Measurements from ENCODE around the gene SLC7A4. TPM values are rescaled to one million over a fixed set of nuclear protein-coding genes. Genes with fewer than 3 reads are reported as not detected.

SLC7A4 gene
- total and polyA plus RNA-seq, 10 of the 15 experiments (the other 5 are each of a cell fraction or from before 2014, with no cell fraction given) = 0.06 to 0.25 (median 0.14) TPM; not detected in 6

DNA sequence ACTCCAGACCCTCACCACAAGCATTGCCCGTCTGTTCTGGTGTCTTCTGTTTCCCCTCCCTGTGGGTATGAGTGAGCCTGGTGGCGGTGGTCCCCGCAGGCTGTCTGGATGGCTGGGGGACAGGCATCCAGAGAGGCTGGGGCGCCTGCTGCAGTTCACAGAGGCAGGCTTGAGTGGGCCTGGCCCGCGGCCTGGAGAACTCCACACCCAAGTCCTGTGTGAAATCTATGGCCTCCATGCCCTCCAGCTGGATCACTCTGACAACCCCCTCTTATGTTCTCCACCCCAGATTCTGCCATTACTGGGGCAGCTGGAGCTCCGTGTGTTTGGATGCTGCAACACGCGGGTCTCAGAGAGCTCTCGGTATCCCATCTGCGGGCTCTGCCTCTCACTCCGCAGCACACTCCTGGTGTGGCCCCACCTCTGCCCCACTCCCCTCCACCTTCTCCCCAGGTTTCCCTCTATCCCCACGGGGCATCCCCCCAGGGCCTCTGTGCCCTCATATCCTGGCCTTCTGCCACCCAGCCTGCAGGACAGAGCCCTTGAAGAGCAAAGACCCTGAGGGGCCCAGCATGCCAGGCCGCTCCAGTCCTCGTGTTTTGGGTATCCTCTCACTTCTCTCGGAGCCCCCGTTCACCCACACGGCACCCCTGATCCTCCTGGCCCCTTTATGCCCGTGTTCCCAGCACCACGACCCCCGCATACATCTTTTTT, 44.7 kb upstream of the SLC7A4 start:
- in situ Hi-C loops (cut with MboI) (no loop called here), intact Hi-C loops (cut with micrococcal nuclease; ENCODE audit: unreplicated experiment) (no loop called here)
- Histone ChIP-seq H3K9ac (ENCODE audit: control insufficient read depth, insufficient read depth, low read length) (no peak overlapping the region), H4K20me1 (ENCODE audit: control insufficient read depth, insufficient read depth) (no peaks in the 10 kb centered on the region), H3K4me1 (ENCODE audit: control insufficient read depth, insufficient read depth, low read length) (no peaks in the 10 kb centered on the region), H3K36me3 (ENCODE audit: control insufficient read depth in 2 of 2, insufficient read depth in 2 of 2, low read length in 1 of 2) (no peaks in the 10 kb centered on the region), H3K9me3 (replicated peaks; ENCODE audit: control insufficient read depth, insufficient read depth, low read length) (no peaks in the 10 kb centered on the region), H3K4me2 (ENCODE audit: control insufficient read depth, insufficient read depth) (no peak overlapping the region), H3K79me2 (ENCODE audit: control insufficient read depth, insufficient read depth, low read length) (no peaks in the 10 kb centered on the region), H3K27me3 (replicated peaks in 1 of 2; ENCODE audit: control insufficient read depth in 2 of 2, insufficient read depth in 2 of 2, low read length in 1 of 2) (no peaks in the 10 kb centered on the region; a peak in 2 of 4 replicates), H3K27ac (ENCODE audit: control insufficient read depth, insufficient read depth) (no peak overlapping the region), H3K4me3 (no peak overlapping the region), H2AFZ (ENCODE audit: control insufficient read depth, low read depth, low read length) (no peak overlapping the region)
- ATAC-seq (no peak), DNase-seq (ENCODE audit: low read depth, low spot score) (no peak), FAIRE-seq (no peak)
- RAD21 ChIA-PET (ENCODE audit: unreplicated experiment) = no interaction called here
- CTCF ChIA-PET = no interaction called here
- no TSS peak for BruUV-seq (replicated peaks)
- POLR2A ChIA-PET = no interaction called here
- 68% methylated on average over 20 of the region's 21 CpGs for WGBS (ENCODE audit: insufficient coverage, insufficient replicate concordance, low lambda C conversion rate, missing lambda C conversion rate)
- SMC1A ChIA-PET (ENCODE audit: uncharacterized antibody, unreplicated experiment) = no interaction called here
- TF ChIP-seq TBL1XR1 (IDR thresholded peaks at IDR 0.05; ENCODE audit: low read depth, low read length) (no peak), RBBP5 (conservative IDR thresholded peaks at IDR 0.05) (no peak), BHLHE40 (IDR thresholded peaks at IDR 0.05; ENCODE audit: borderline replicate concordance in 1 of 2, low read depth in 2 of 2, low read length in 1 of 2) (no peak), CREM (IDR thresholded peaks at IDR 0.05; ENCODE audit: low read depth) (no peak), SMAD1 (IDR thresholded peaks at IDR 0.05; ENCODE audit: low read depth, partially characterized antibody) (no peak), NR2C2 (IDR thresholded peaks at IDR 0.05; ENCODE audit: borderline replicate concordance, control insufficient read depth, insufficient read length, low read depth) (no peak), ZNF384 (IDR thresholded peaks at IDR 0.05; ENCODE audit: borderline replicate concordance, low read depth, low read length) (no peak), CREB1 (IDR thresholded peaks at IDR 0.05; ENCODE audit: low read depth) (no peak), SMARCA5 (IDR thresholded peaks at IDR 0.05) (no peak), FOXK2 (IDR thresholded peaks at IDR 0.05) (no peak), NR2F1 (conservative IDR thresholded peaks at IDR 0.05) (no peak), HCFC1 (IDR thresholded peaks at IDR 0.05; ENCODE audit: low read length) (no peak)
- TF ChIP-seq, protein P1, sequence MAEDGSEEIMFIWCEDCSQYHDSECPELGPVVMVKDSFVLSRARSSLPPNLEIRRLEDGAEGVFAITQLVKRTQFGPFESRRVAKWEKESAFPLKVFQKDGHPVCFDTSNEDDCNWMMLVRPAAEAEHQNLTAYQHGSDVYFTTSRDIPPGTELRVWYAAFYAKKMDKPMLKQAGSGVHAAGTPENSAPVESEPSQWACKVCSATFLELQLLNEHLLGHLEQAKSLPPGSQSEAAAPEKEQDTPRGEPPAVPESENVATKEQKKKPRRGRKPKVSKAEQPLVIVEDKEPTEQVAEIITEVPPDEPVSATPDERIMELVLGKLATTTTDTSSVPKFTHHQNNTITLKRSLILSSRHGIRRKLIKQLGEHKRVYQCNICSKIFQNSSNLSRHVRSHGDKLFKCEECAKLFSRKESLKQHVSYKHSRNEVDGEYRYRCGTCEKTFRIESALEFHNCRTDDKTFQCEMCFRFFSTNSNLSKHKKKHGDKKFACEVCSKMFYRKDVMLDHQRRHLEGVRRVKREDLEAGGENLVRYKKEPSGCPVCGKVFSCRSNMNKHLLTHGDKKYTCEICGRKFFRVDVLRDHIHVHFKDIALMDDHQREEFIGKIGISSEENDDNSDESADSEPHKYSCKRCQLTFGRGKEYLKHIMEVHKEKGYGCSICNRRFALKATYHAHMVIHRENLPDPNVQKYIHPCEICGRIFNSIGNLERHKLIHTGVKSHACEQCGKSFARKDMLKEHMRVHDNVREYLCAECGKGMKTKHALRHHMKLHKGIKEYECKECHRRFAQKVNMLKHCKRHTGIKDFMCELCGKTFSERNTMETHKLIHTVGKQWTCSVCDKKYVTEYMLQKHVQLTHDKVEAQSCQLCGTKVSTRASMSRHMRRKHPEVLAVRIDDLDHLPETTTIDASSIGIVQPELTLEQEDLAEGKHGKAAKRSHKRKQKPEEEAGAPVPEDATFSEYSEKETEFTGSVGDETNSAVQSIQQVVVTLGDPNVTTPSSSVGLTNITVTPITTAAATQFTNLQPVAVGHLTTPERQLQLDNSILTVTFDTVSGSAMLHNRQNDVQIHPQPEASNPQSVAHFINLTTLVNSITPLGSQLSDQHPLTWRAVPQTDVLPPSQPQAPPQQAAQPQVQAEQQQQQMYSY (CRISPR knock-in tag; IDR thresholded peaks at IDR 0.05) = no peak
- TF ChIP-seq, protein P2, sequence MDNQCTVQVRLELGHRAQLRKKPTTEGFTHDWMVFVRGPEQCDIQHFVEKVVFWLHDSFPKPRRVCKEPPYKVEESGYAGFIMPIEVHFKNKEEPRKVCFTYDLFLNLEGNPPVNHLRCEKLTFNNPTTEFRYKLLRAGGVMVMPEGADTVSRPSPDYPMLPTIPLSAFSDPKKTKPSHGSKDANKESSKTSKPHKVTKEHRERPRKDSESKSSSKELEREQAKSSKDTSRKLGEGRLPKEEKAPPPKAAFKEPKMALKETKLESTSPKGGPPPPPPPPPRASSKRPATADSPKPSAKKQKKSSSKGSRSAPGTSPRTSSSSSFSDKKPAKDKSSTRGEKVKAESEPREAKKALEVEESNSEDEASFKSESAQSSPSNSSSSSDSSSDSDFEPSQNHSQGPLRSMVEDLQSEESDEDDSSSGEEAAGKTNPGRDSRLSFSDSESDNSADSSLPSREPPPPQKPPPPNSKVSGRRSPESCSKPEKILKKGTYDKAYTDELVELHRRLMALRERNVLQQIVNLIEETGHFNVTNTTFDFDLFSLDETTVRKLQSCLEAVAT (IDR thresholded peaks at IDR 0.05) = no peak

Measured in GM12878 (cell line).